Measurements from ENCODE around the gene MMD. TPM values are rescaled to one million over a fixed set of nuclear protein-coding genes. Genes with fewer than 3 reads are reported as not detected.
A peak's percentile ranks its signal among the peaks of the same experiment; 100 is the strongest.

Gene MMD
- total and polyA plus RNA-seq, 2 of the 13 experiments (the other 11 are each of a cell fraction or from before 2014, with no cell fraction given): 121 to 225 TPM

DNA sequence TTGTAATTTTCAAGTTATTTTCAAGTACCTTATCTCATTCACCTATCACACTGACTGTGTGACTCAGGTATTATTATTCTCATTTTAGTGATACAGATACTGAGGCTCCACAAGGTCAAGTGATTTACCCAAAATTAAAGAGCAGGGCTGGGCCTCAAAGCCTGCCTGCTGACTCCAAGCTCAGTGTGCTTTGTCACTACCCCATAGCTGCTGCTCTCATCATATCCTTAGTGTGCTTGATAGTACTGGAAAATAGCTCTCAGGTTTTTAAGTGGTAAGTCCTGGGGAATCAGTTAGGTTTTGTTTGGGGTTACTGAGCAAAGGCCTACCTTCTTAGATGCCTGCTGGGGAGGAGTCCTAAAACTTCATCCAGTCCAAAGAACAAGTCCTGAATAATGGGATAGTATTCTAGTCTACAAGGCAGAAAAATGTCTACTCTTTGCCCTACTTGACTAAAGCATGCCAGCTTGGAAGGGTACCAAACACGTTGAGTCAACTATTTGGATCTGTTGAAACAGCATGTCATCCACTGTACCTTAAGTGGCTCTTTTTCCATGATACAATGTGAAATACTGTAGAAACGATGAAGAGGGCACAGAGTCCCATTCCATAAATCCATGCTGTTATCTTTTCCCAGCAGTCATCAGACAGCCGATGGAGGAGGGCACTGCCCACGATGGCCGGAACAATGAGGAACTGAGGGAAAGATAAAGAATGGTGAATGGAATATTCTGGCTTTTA, 10.7 kb downstream of the MMD start (continued):
- TF ChIP-seq ZSCAN30 (CRISPR knock-in tag; IDR thresholded peaks at IDR 0.05): no peak
- TF ChIP-seq ZNF34 (CRISPR knock-in tag; IDR thresholded peaks at IDR 0.05; ENCODE audit: borderline replicate concordance): no peak
- TF ChIP-seq ZNF816 (CRISPR knock-in tag; IDR thresholded peaks at IDR 0.05; ENCODE audit: borderline replicate concordance): no peak
- no peak for TF ChIP-seq NFKB2 (CRISPR knock-in tag; IDR thresholded peaks at IDR 0.05; ENCODE audit: borderline replicate concordance)
- TF ChIP-seq, protein P1, sequence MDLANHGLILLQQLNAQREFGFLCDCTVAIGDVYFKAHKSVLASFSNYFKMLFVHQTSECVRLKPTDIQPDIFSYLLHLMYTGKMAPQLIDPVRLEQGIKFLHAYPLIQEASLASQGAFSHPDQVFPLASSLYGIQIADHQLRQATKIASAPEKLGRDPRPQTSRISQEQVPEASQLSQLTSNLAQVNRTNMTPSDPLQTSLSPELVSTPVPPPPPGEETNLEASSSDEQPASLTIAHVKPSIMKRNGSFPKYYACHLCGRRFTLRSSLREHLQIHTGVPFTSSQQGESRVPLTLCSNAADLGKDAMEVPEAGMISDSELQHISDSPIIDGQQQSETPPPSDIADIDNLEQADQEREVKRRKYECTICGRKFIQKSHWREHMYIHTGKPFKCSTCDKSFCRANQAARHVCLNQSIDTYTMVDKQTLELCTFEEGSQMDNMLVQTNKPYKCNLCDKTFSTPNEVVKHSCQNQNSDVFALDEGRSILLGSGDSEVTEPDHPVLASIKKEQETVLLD (CRISPR knock-in tag; IDR thresholded peaks at IDR 0.05; ENCODE audit: low read depth): no peak
- TF ChIP-seq ZC3H13 (CRISPR knock-in tag; IDR thresholded peaks at IDR 0.05): no peak
- TF ChIP-seq AGO2 (optimal IDR thresholded peaks at IDR 0.05; ENCODE audit: low read depth, low read length): peak; percentile 39
- TF ChIP-seq, protein P2, sequence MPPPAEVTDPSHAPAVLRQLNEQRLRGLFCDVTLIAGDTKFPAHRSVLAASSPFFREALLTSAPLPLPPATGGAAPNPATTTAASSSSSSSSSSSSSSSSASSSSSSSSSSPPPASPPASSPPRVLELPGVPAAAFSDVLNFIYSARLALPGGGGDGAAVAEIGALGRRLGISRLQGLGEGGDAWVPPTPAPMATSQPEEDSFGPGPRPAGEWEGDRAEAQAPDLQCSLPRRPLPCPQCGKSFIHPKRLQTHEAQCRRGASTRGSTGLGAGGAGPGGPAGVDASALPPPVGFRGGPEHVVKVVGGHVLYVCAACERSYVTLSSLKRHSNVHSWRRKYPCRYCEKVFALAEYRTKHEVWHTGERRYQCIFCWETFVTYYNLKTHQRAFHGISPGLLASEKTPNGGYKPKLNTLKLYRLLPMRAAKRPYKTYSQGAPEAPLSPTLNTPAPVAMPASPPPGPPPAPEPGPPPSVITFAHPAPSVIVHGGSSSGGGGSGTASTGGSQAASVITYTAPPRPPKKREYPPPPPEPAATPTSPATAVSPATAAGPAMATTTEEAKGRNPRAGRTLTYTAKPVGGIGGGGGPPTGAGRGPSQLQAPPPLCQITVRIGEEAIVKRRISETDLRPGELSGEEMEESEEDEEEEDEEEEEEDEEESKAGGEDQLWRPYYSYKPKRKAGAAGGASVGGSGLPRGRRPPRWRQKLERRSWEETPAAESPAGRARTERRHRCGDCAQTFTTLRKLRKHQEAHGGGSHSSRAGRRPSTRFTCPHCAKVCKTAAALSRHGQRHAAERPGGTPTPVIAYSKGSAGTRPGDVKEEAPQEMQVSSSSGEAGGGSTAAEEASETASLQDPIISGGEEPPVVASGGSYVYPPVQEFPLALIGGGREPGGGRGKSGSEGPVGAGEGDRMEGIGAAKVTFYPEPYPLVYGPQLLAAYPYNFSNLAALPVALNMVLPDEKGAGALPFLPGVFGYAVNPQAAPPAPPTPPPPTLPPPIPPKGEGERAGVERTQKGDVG (CRISPR knock-in tag; IDR thresholded peaks at IDR 0.05; ENCODE audit: borderline replicate concordance): no peak
- no peak for TF ChIP-seq ATF1 (CRISPR knock-in tag; IDR thresholded peaks at IDR 0.05)
- no peak for TF ChIP-seq ZFP91 (CRISPR knock-in tag; IDR thresholded peaks at IDR 0.05; ENCODE audit: borderline replicate concordance)
- no peak for TF ChIP-seq NRL (CRISPR knock-in tag; IDR thresholded peaks at IDR 0.05; ENCODE audit: borderline replicate concordance)
- no peak for TF ChIP-seq SYNCRIP (IDR thresholded peaks at IDR 0.05; ENCODE audit: insufficient read depth, low read depth, low read length)
- TF ChIP-seq ZNF432 (CRISPR knock-in tag; IDR thresholded peaks at IDR 0.05; ENCODE audit: borderline replicate concordance): no peak
- no peak for TF ChIP-seq ARHGAP35 (CRISPR knock-in tag; IDR thresholded peaks at IDR 0.05; ENCODE audit: borderline replicate concordance)
- TF ChIP-seq KMT2B (CRISPR knock-in tag; IDR thresholded peaks at IDR 0.05): no peak
- TF ChIP-seq ATF7-NPFF (CRISPR knock-in tag; IDR thresholded peaks at IDR 0.05; ENCODE audit: low read depth): no peak
- TF ChIP-seq BHLHE40 (IDR thresholded peaks at IDR 0.05; ENCODE audit: low read length): no peak
- TF ChIP-seq SMAD1 (CRISPR knock-in tag; IDR thresholded peaks at IDR 0.05; ENCODE audit: borderline replicate concordance, low read depth): no peak
- TF ChIP-seq, protein P3, sequence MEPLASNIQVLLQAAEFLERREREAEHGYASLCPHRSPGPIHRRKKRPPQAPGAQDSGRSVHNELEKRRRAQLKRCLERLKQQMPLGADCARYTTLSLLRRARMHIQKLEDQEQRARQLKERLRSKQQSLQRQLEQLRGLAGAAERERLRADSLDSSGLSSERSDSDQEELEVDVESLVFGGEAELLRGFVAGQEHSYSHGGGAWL (CRISPR knock-in tag; IDR thresholded peaks at IDR 0.05): no peak
- no peak for TF ChIP-seq NFIC (IDR thresholded peaks at IDR 0.05; ENCODE audit: low read length)
- no peak for TF ChIP-seq MLLT10 (CRISPR knock-in tag; IDR thresholded peaks at IDR 0.05)
- no peak for TF ChIP-seq KDM1A (CRISPR knock-in tag; IDR thresholded peaks at IDR 0.05)
